RWPE2 (cell line): ENCODE measurements around the gene SP8.
"Not testable (repeated sequence)": the region's sequence is repeated elsewhere in the genome, so short reads cannot be mapped to it uniquely, and the experiment has no call there.

Source experiments
- ATAC-seq: fragments of 200-7000 bp; cut with Tn5 transposase; 3 replicates; pipeline ENCODE4 v1.9.1; 2021; ENCODE audit warnings: low read depth
- DNase-seq: peaks from one replicate; pipeline ENCODE4 v3.0.0-alpha.2; 2020; ENCODE audit warnings: low spot score
- H3K27ac ChIP-seq: fragments of 450-650 bp; 2 replicates; pipeline ENCODE4 v1.5.1; 2017; ENCODE audit warnings: mild to moderate bottlenecking; ENCODE audit not compliant: poor library complexity, severe bottlenecking
- H3K27me3 ChIP-seq: fragments of 250-450 bp; sonication (Bioruptor Pico); 2 replicates; pipeline ENCODE4 v1.5.1; 2021; ENCODE audit warnings: mild to moderate bottlenecking, moderate library complexity; ENCODE audit not compliant: insufficient read depth, poor library complexity, severe bottlenecking
- H3K36me3 ChIP-seq: fragments of 250-450 bp; sonication (Bioruptor Pico); 2 replicates; pipeline ENCODE4 v1.5.1; 2020; ENCODE audit warnings: low read depth, mild to moderate bottlenecking, moderate library complexity
- H3K4me1 ChIP-seq: fragments of 250-450 bp; sonication (Bioruptor Pico); 2 replicates; pipeline ENCODE4 v1.5.1; 2021; ENCODE audit warnings: mild to moderate bottlenecking, moderate library complexity; ENCODE audit not compliant: insufficient read depth, poor library complexity, severe bottlenecking
- H3K4me3 ChIP-seq: fragments of 250-450 bp; sonication (Bioruptor Pico); 2 replicates; pipeline ENCODE4 v1.5.1; 2021; ENCODE audit warnings: mild to moderate bottlenecking, moderate library complexity; ENCODE audit not compliant: severe bottlenecking
- H3K9me3 ChIP-seq: fragments of 250-450 bp; sonication (Bioruptor Pico); 2 replicates; pipeline ENCODE4 v1.5.1; 2021; ENCODE audit warnings: mild to moderate bottlenecking, moderate library complexity; ENCODE audit not compliant: severe bottlenecking
- CTCF ChIP-seq: fragments of 450-650 bp; IDR thresholded peaks from one replicate; pipeline ENCODE4 v1.5.1; 2017; ENCODE audit warnings: mild to moderate bottlenecking, moderate library complexity; ENCODE audit not compliant: poor library complexity, severe bottlenecking

The SP8 gene

GRCh38 chr7:20786779-20787659 lies at the start of gene SP8:
Gene SP8, minus strand, starts transcription at chr7:20786886. Its CDS starts 88 bp downstream, at chr7:20786798.
- peak; percentile 75 for DNase-seq
- no peak for TF ChIP-seq CTCF
- peaks cover 77% of the 10 kb centered on the region for H3K27me3 ChIP-seq
- H3K4me1 ChIP-seq = peaks cover 13% of the 10 kb centered on the region
- peak; percentile 22 for ATAC-seq
- peaks cover 5% of the 10 kb centered on the region; the same call in 1 of the 2 replicates for H3K36me3 ChIP-seq
- H3K9me3 ChIP-seq = no peaks in the 10 kb centered on the region
- peak within 1 kb of the TSS; percentile 41 for H3K4me3 ChIP-seq
- H3K27ac ChIP-seq = peak within 1 kb of the TSS; percentile 72

DNA sequence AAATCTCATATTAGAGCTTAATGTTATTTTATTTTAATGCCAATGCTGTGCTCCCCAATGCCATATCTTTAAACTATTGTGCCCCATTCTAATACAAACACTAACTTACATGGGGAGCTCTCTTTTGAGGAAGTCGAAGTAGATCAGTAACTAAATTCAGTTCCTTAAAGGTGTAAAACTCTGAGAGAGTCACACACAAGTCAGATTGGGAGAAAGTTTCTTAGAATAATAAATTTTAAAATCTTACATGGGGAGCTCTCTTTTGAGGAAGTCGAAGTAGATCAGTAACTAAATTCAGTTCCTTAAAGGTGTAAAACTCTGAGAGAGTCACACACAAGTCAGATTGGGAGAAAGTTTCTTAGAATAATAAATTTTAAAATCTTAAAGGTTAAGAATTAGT lies 49.7 kb upstream of the SP8 start:
- not testable (repeated sequence) for H3K4me1 ChIP-seq, H3K36me3 ChIP-seq

GRCh38 chr7:20835111-20835750 lies 48.5 kb upstream of the SP8 start:
- DNase-seq (no peak), ATAC-seq (no peak)
- Histone ChIP-seq H3K4me1 (no peaks in the 10 kb centered on the region), H3K36me3 (no peaks in the 10 kb centered on the region), H3K27ac (no peak overlapping the region), H3K27me3 (no peaks in the 10 kb centered on the region), H3K9me3 (no peaks in the 10 kb centered on the region), H3K4me3 (no peak overlapping the region)
- TF ChIP-seq CTCF = no peak

More for the DNA sequence above, 49.7 kb upstream of the SP8 start:
- not testable (repeated sequence) for H3K4me3 ChIP-seq, H3K27me3 ChIP-seq, DNase-seq, H3K9me3 ChIP-seq, H3K27ac ChIP-seq, ATAC-seq

GRCh38 chr7:20834656-20835055 lies 48.0 kb upstream of the SP8 start:
- no peaks in the 10 kb centered on the region for H3K27me3 ChIP-seq
- no peaks in the 10 kb centered on the region for H3K4me1 ChIP-seq
- ATAC-seq = 0 out of 3 replicates have a peak, but pooled peaks have one; percentile 35
- no peaks in the 10 kb centered on the region for H3K9me3 ChIP-seq
- H3K27ac ChIP-seq = no peak overlapping the region
- peak; percentile 69 for TF ChIP-seq CTCF
- no peaks in the 10 kb centered on the region for H3K36me3 ChIP-seq
- no peak for DNase-seq
- H3K4me3 ChIP-seq = no peak overlapping the region

GRCh38 chr7:20831956-20832355 lies 45.3 kb upstream of the SP8 start:
- ATAC-seq = no peak
- no peak for TF ChIP-seq CTCF
- DNase-seq = no peak
- no peak overlapping the region for H3K27ac ChIP-seq
- H3K36me3 ChIP-seq = no peaks in the 10 kb centered on the region
- H3K27me3 ChIP-seq = no peaks in the 10 kb centered on the region
- H3K4me1 ChIP-seq = no peaks in the 10 kb centered on the region
- no peaks in the 10 kb centered on the region for H3K9me3 ChIP-seq
- no peak overlapping the region for H3K4me3 ChIP-seq
